ENCODE results near the gene BAZ2A. TPM values are rescaled to one million over a fixed set of nuclear protein-coding genes. Genes with fewer than 3 reads are reported as not detected.

Gene BAZ2A
- total RNA-seq, 1 donor from 2014 or later, result 10.8 TPM

GRCh38 chr12:56641219-56641618 lies 11.1 kb upstream of the BAZ2A start:
- peaks cover 21% of the 10 kb centered on the region for H3K36me3 ChIP-seq (ENCODE audit: control insufficient read depth, insufficient read depth, low read length)
- DNase-seq (ENCODE audit: low read depth) (no peak), FAIRE-seq (no peak)
- TF ChIP-seq, protein P1, sequence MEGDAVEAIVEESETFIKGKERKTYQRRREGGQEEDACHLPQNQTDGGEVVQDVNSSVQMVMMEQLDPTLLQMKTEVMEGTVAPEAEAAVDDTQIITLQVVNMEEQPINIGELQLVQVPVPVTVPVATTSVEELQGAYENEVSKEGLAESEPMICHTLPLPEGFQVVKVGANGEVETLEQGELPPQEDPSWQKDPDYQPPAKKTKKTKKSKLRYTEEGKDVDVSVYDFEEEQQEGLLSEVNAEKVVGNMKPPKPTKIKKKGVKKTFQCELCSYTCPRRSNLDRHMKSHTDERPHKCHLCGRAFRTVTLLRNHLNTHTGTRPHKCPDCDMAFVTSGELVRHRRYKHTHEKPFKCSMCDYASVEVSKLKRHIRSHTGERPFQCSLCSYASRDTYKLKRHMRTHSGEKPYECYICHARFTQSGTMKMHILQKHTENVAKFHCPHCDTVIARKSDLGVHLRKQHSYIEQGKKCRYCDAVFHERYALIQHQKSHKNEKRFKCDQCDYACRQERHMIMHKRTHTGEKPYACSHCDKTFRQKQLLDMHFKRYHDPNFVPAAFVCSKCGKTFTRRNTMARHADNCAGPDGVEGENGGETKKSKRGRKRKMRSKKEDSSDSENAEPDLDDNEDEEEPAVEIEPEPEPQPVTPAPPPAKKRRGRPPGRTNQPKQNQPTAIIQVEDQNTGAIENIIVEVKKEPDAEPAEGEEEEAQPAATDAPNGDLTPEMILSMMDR (IDR thresholded peaks at IDR 0.05; ENCODE audit: insufficient read depth, low read length, severe bottlenecking), result no peak
- no peaks in the 10 kb centered on the region for H3K27me3 ChIP-seq (ENCODE audit: control insufficient read depth, insufficient read depth, low read length)
- no peak overlapping the region for H3K4me3 ChIP-seq (ENCODE audit: low read depth, low read length)

GRCh38 chr12:56637621-56638020 lies 7.5 kb upstream of the BAZ2A start:
- Histone ChIP-seq H3K4me3 (ENCODE audit: low read depth, low read length) (no peak overlapping the region), H3K27me3 (ENCODE audit: control insufficient read depth, insufficient read depth, low read length) (no peaks in the 10 kb centered on the region), H3K36me3 (ENCODE audit: control insufficient read depth, insufficient read depth, low read length) (peaks cover 16% of the 10 kb centered on the region)
- DNase-seq (ENCODE audit: low read depth) (no peak), FAIRE-seq (no peak)
- TF ChIP-seq, protein P1 (IDR thresholded peaks at IDR 0.05; ENCODE audit: insufficient read depth, low read length, severe bottlenecking), result no peak

DNA sequence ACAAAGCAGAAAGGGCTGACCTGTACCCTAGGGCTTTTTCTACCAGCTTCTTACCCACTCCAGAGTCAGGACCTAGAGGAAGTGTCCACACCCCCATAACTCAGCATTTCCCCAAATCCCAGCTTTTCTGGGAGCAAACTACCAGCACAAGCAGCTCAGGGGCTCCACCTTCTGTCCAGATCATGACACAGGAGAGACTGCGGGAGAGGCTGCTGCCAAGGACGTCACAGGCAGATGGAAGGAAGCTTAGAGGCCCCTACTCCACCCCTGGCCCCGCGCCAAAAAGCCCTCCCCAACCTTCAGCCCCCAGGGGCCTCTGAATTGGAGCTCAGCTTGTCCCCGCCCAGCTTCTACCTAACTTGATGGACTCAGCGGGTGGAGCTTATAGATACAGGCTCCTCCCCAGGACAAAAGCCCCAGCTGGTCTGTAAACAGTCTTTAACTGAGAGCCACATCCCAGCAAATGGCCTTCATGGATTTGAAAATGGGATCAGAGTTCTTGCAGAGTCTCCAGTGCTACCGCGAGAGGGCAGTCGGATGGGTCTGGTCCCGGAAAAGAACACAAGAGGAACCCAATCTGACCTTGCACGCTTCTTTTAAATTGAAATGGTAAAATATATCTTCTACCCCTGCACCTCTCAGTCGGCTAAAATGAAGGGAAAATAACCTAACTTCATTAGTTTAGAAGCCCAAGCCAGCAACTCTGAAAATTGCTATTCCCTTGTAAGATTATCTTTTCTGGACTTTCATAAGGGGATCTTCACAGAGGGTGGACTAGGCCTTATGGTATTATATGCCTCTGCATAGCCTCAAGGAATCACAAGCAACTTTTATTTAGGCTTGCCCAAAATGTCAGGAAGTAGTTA lies 6.8 kb upstream of the BAZ2A start:
- Histone ChIP-seq H3K36me3 (ENCODE audit: control insufficient read depth, insufficient read depth, low read length) (peaks cover 9% of the 10 kb centered on the region), H3K4me3 (ENCODE audit: low read depth, low read length) (peak overlapping the region; percentile 85), H3K27me3 (ENCODE audit: control insufficient read depth, insufficient read depth, low read length) (no peaks in the 10 kb centered on the region)
- DNase-seq (ENCODE audit: low read depth) (peak; percentile 98), FAIRE-seq (no peak)
- TF ChIP-seq, protein P1 (IDR thresholded peaks at IDR 0.05; ENCODE audit: insufficient read depth, low read length, severe bottlenecking), result peak; percentile 82

- Histone ChIP-seq H3K36me3 (ENCODE audit: control insufficient read depth, insufficient read depth, low read length) (peaks cover 9% of the 10 kb centered on the region), H3K27me3 (ENCODE audit: control insufficient read depth, insufficient read depth, low read length) (no peaks in the 10 kb centered on the region), H3K4me3 (ENCODE audit: low read depth, low read length) (peak overlapping the region; percentile 85)
- no peak for FAIRE-seq
- TF ChIP-seq, protein P1 (IDR thresholded peaks at IDR 0.05; ENCODE audit: insufficient read depth, low read length, severe bottlenecking), result no peak
- DNase-seq (ENCODE audit: low read depth), result peak; percentile 85
Observed at GRCh38 chr12:56635806-56636674, 5.9 kb upstream of the BAZ2A start.

DNA sequence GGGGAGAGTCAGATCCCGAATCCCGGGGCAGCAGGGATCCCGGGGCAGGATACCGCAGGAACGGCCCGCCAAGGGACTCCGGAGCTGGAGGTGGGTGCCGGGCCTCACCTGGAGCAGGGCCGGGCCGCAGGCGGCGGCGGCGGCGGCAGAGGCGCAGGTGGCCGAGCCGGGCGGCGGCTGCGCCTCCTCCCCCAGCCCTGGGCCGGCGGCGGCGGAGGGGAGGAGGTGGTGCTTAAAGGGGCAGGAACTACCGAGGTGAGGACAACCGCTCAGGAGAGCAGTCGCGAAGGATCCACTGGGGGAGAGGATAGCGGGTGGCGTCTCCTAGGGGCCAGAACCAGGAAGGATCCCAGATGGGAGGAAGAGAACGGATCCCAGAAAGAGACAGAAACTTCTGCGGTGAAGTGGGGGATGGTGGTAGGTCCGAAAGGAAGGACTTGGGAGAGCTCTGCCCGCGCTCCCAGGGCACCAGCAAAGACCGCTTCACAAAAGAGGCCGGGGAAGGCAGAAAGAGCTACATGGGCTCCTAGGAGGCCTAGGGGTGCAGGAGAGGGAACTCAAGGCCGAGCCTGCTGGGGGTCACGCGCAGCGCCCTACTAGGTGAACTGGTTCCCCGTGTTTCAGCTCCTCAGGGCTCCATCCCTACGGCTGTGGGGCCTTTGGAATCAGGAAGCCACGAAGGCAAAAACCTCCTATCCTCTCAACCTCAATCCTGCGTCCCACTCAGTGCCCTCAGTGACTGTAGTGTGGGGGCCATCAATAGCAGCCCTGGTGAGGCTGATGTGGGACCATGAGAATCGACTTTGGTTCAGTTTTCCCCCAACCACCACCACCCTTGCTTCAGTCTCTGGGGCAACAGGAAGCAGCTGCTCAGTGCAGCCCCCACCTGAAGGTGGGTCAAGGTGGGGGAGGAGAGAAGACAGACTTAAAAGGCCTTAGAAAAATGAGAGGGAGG lies 5.0 kb upstream of the BAZ2A start:
- TF ChIP-seq, protein P1 (IDR thresholded peaks at IDR 0.05; ENCODE audit: insufficient read depth, low read length, severe bottlenecking), result peak; percentile 71
- Histone ChIP-seq H3K27me3 (ENCODE audit: control insufficient read depth, insufficient read depth, low read length) (no peaks in the 10 kb centered on the region), H3K36me3 (ENCODE audit: control insufficient read depth, insufficient read depth, low read length) (peaks cover 9% of the 10 kb centered on the region), H3K4me3 (ENCODE audit: low read depth, low read length) (peak overlapping the region; percentile 85)
- DNase-seq (ENCODE audit: low read depth) (peak; percentile 86), FAIRE-seq (no peak)

Data from bronchial epithelial cell (primary cell).